Measurements from ENCODE around the gene TANGO6.

TANGO6 gene

GRCh38 chr16:68873635-68874471 lies 30.5 kb downstream of the TANGO6 start:
- TF ChIP-seq EZH2phosphoT487 (IDR thresholded peaks at IDR 0.05; ENCODE audit: borderline replicate concordance, low read length) (no peak), CTCF (IDR thresholded peaks at IDR 0.05; ENCODE audit: low read depth, low read length, poor library complexity, severe bottlenecking) (no peak)
- no peak overlapping the region for H3K4me3 ChIP-seq (ENCODE audit: low read length)

GRCh38 chr16:68875871-68876270 lies 32.5 kb downstream of the TANGO6 start:
- TF ChIP-seq CTCF (IDR thresholded peaks at IDR 0.05; ENCODE audit: low read depth, low read length, poor library complexity, severe bottlenecking) (no peak), EZH2phosphoT487 (IDR thresholded peaks at IDR 0.05; ENCODE audit: borderline replicate concordance, low read length) (no peak)
- H3K4me1 ChIP-seq (ENCODE audit: control insufficient read depth, low read length) = no peaks in the 10 kb centered on the region
- no peaks in the 10 kb centered on the region for H3F3A ChIP-seq (ENCODE audit: control insufficient read depth, insufficient read depth)
- no peaks in the 10 kb centered on the region for H3K79me2 ChIP-seq (ENCODE audit: control insufficient read depth, low read length)
- no peaks in the 10 kb centered on the region for H3K27me3 ChIP-seq (ENCODE audit: control insufficient read depth, low read length)
- no peaks in the 10 kb centered on the region for H3K9me2 ChIP-seq (replicated peaks; ENCODE audit: control insufficient read depth, low read length)
- H3K4me3 ChIP-seq (ENCODE audit: low read length) = no peak overlapping the region
- H3K4me2 ChIP-seq (ENCODE audit: low read length) = no peak overlapping the region
- no peak overlapping the region for H3K27ac ChIP-seq (ENCODE audit: low read depth, low read length)
- peaks cover 16% of the 10 kb centered on the region for H3K36me3 ChIP-seq (ENCODE audit: control insufficient read depth, low read length)
- H4K20me1 ChIP-seq (ENCODE audit: control insufficient read depth, insufficient read depth, low read depth, low read length) = no peaks in the 10 kb centered on the region
- no peaks in the 10 kb centered on the region for H3K9me3 ChIP-seq (ENCODE audit: control insufficient read depth, insufficient read depth, low read length)

More at GRCh38 chr16:68873635-68874471, 30.5 kb downstream of the TANGO6 start:
- Histone ChIP-seq H3K4me2 (ENCODE audit: low read length) (no peak overlapping the region), H3K27me3 (ENCODE audit: control insufficient read depth, low read length) (no peaks in the 10 kb centered on the region), H3K9me3 (ENCODE audit: control insufficient read depth, insufficient read depth, low read length) (no peaks in the 10 kb centered on the region), H3K9me2 (replicated peaks; ENCODE audit: control insufficient read depth, low read length) (no peaks in the 10 kb centered on the region), H3K4me1 (ENCODE audit: control insufficient read depth, low read length) (no peaks in the 10 kb centered on the region), H3F3A (ENCODE audit: control insufficient read depth, insufficient read depth) (no peaks in the 10 kb centered on the region), H3K36me3 (ENCODE audit: control insufficient read depth, low read length) (peaks cover 12% of the 10 kb centered on the region), H3K27ac (ENCODE audit: low read depth, low read length) (no peak overlapping the region), H3K79me2 (ENCODE audit: control insufficient read depth, low read length) (no peaks in the 10 kb centered on the region), H4K20me1 (ENCODE audit: control insufficient read depth, insufficient read depth, low read depth, low read length) (no peaks in the 10 kb centered on the region)

GRCh38 chr16:68883685-68884084 lies 40.4 kb downstream of the TANGO6 start:
- Histone ChIP-seq H3F3A (ENCODE audit: control insufficient read depth, insufficient read depth) (no peaks in the 10 kb centered on the region), H3K79me2 (ENCODE audit: control insufficient read depth, low read length) (no peaks in the 10 kb centered on the region), H3K4me2 (ENCODE audit: low read length) (no peak overlapping the region), H3K36me3 (ENCODE audit: control insufficient read depth, low read length) (peaks cover 5% of the 10 kb centered on the region), H3K4me3 (ENCODE audit: low read length) (no peak overlapping the region), H4K20me1 (ENCODE audit: control insufficient read depth, insufficient read depth, low read depth, low read length) (no peaks in the 10 kb centered on the region), H3K27me3 (ENCODE audit: control insufficient read depth, low read length) (no peaks in the 10 kb centered on the region), H3K9me2 (replicated peaks; ENCODE audit: control insufficient read depth, low read length) (no peaks in the 10 kb centered on the region), H3K9me3 (ENCODE audit: control insufficient read depth, insufficient read depth, low read length) (no peaks in the 10 kb centered on the region), H3K27ac (ENCODE audit: low read depth, low read length) (no peak overlapping the region), H3K4me1 (ENCODE audit: control insufficient read depth, low read length) (no peaks in the 10 kb centered on the region)
- TF ChIP-seq CTCF (IDR thresholded peaks at IDR 0.05; ENCODE audit: low read depth, low read length, poor library complexity, severe bottlenecking) (no peak), EZH2phosphoT487 (IDR thresholded peaks at IDR 0.05; ENCODE audit: borderline replicate concordance, low read length) (no peak)

Measured in DOHH2 (cell line).